Neural progenitor cell (in vitro differentiated cells): ENCODE data around the gene SLC35G3.

Experiments
- CTCF ChIP-seq: fragments of 200-600 bp; sonication (generic); IDR thresholded peaks from 2 replicates; pipeline ENCODE4 v1.5.1; 2017; ENCODE audit warnings: antibody characterized with exemption, mild to moderate bottlenecking
- EZH2 ChIP-seq: fragments of 200-600 bp; sonication (generic); IDR thresholded peaks from 2 replicates; pipeline ENCODE4 v1.6.1; 2017; ENCODE audit warnings: antibody characterized with exemption, mild to moderate bottlenecking, moderate library complexity
- EZH2phosphoT487 ChIP-seq: fragments of 200-600 bp; sonication (generic); IDR thresholded peaks from 2 replicates; pipeline ENCODE4 v1.6.1; 2017; ENCODE audit warnings: antibody characterized with exemption

GRCh38 chr17:35191001-35191695 is 3.0 kb downstream of the SLC35G3 start:
- TF ChIP-seq CTCF, result no peak
- no peak for TF ChIP-seq EZH2
- TF ChIP-seq EZH2phosphoT487, result no peak
